Measurements from ENCODE around the gene SLC9C2. TPM values are rescaled to one million over a fixed set of nuclear protein-coding genes. Genes with fewer than 3 reads are reported as not detected.

Gene SLC9C2
- total RNA-seq, 3 donors from 2014 or later = not detected

Other genes with a start within 250 kb of the SLC9C2 start
- gene PRDX6, start 125.7 kb downstream of the SLC9C2 start, total RNA-seq = 100 to 1,000 TPM in 2 of 3 donors, 10 to 100 TPM in 1; 95.3 to 121 (median 105) TPM
- not detected for gene TEX50, start 32.3 kb upstream of the SLC9C2 start, total RNA-seq
- not detected for gene ANKRD45, start 66.8 kb upstream of the SLC9C2 start, total RNA-seq
- gene KLHL20, start 111.9 kb upstream of the SLC9C2 start, total RNA-seq = 10 to 100 TPM; 16.5 to 17.6 (median 16.9) TPM
- 10 to 100 TPM; 30.7 to 38.6 (median 35.5) TPM for gene DARS2, start 221.6 kb upstream of the SLC9C2 start, total RNA-seq
- gene CENPL, start 221.8 kb upstream of the SLC9C2 start, total RNA-seq = 10 to 100 TPM; 13.9 to 15.9 (median 15.1) TPM

Measured in activated T-cell treated with anti-CD3 and anti-CD28 coated beads, Interleukin-2, amount 50 U/mL, for 4 hours (primary cell).